Measurements from ENCODE around the gene P2RX7.

Gene P2RX7

DNA sequence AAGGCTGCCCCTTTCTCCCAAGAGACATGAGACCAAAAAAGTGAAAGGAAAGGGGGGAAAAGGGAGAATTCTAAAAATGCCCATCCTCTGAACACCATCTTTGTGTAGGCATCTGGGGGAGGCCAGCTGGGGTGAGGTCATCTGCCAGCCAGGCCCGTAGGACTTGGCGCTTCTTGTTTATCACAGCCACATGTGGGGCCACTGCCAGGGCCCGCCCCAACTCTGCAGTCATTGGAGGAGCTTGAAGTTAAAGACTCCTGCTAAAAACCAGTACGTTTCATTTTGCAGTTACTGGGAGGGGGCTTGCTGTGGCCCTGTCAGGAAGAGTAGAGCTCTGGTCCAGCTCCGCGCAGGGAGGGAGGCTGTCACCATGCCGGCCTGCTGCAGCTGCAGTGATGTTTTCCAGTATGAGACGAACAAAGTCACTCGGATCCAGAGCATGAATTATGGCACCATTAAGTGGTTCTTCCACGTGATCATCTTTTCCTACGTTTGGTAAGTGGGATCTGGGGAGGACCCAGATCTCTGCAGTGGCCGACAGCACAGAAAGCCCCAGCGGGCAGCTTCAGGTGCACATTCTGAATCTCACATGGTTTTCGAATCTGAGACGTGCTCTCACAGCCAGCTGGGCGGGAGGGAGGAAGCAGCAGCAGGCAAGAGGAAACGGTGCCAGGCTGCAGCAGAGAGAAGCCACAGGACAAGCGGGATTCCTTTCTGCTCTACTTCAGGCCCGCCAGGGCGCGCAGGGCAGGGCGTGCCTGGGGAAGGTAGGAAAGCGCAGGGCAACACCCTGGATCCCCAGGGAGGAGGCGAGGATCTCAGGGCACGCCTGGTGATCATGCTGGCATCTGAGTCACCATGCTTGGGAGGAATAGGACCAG is at the start of gene P2RX7:
Gene P2RX7, plus strand, starts transcription at position 276 of the 881 bp plus-strand sequence. Its CDS starts 95 bp downstream, at position 371.
- DNase-seq (ENCODE audit: low read depth in 1 of 2, low spot score in 1 of 2): no peak

GRCh38 chr12:121084229-121084628 is 48.4 kb upstream of the P2RX7 start:
- no peak for DNase-seq (ENCODE audit: low read depth in 1 of 2, low spot score in 1 of 2)

- no peak for DNase-seq (ENCODE audit: low read depth in 1 of 2, low spot score in 1 of 2)
Measured at GRCh38 chr12:121085069-121085468, 47.6 kb upstream of the P2RX7 start.

DNA sequence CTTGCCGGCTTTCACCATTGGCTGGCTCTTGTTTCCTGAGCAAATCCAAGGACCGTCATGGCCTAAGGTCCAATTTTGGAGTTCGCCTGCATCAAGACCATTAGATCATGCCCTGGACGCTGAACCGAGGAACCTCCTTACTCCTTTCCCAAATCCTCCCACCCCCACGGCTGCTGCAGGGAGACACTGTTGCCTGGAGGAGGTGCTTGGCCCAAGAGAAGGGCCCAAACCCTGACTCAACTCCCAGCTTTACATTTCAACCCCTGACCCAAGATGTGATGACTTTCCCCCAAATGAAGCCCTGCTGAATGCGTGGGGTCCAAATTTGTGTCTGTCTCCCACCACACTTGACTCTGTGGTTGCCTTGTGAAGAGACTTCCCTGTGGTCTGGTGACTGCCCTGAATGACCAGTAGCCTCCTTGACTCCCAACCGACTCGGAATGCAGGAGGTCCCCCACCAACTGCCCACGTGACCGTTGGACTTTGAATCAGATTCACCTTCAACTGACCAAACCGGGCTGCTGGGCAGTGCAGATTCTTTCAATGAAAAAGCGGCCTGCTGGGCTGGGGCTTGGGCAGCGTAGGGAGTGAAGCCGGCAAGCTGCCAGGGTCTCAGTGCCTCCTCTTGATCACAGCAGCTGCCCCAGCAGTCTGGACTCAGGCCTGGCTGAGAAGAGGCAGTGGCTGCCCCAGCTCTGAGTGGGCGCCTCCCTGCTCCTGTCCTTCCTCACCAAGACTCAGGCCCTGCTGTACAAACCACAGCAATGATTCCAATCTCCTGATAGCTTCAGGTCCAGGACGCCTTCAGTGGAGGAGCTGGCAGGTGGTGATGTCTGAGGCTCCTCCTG is 46.9 kb upstream of the P2RX7 start:
- DNase-seq (ENCODE audit: low read depth in 1 of 2, low spot score in 1 of 2): no peak

GRCh38 chr12:121086781-121087295 is 45.8 kb upstream of the P2RX7 start:
- DNase-seq (ENCODE audit: low read depth in 1 of 2, low spot score in 1 of 2): no peak

GRCh38 chr12:121087467-121088194 is 45.0 kb upstream of the P2RX7 start:
- no peak for DNase-seq (ENCODE audit: low read depth in 1 of 2, low spot score in 1 of 2)

- DNase-seq (ENCODE audit: low read depth in 1 of 2, low spot score in 1 of 2): no peak
Measured at GRCh38 chr12:121088195-121088585, 44.5 kb upstream of the P2RX7 start.

DNA sequence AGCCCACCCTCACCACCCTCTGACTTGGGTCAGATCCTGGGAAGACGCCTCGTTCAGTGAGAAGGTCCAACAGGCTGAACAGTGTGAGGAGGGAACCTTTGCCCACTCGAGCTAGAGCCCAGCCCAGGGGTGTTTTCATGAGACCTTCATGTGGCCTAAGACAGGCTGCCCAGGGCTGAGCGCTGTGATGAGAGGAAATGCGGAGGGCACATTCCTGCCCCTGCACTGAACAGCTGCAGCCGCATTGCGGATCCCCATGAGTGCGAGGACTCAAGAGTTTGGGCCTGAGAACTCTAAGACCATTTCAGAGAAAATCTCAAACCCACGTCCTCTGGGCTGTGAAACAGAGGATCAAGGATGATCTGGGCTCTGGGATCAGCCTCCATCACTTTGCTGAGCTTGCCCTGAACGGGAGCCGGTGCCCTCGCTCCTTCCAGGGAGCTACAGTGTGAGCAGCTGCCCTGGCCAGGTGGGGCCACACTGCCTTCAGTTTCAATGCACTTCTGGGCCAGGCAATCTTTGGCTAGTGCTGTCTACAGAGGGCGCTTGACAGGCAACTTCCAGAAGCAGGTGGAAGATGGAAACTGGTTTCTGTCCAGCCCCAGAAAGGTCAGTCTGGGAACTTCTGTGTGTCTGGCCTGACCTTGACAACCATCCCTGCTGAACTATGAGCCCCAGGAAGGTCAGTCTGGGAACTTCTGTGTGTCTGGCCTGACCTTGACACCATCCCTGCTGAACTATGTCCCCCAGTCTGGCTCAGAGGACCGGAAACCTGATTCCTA is 43.5 kb upstream of the P2RX7 start:
- DNase-seq (ENCODE audit: low read depth in 1 of 2, low spot score in 1 of 2): no peak

DNA sequence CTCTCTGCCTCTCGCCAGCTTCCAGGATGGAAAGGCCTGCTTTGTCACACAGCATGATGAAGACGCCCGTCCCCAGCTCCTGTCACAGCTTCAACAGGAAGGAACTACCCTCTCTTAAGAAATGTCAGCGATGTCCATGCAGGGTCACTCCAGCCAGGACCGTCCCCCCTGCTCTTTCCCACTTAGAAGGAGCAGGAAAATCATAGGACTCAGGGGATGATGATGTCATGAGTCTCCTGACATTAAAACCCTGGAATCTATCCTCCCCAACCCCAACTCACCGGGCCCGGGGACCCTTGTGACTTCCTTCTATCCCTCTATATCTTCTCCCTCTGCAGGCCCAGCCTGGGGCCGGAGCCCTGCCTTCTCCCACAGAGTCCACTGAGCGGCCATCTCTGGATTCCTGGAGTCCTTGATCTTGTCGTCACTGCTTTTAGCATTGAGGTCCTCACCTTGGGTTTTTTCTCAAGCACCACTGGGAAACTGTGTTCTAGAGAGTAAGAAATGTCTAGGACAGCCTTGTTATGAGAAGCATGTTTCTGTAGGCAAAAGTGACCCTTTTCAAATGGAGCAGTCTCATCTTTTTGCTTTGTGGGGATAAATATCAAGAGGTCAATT is 42.8 kb upstream of the P2RX7 start:
- no peak for DNase-seq (ENCODE audit: low read depth in 1 of 2, low spot score in 1 of 2)

GRCh38 chr12:121090586-121091514 is 41.8 kb upstream of the P2RX7 start:
- no peak for DNase-seq (ENCODE audit: low read depth in 1 of 2, low spot score in 1 of 2)

DNA sequence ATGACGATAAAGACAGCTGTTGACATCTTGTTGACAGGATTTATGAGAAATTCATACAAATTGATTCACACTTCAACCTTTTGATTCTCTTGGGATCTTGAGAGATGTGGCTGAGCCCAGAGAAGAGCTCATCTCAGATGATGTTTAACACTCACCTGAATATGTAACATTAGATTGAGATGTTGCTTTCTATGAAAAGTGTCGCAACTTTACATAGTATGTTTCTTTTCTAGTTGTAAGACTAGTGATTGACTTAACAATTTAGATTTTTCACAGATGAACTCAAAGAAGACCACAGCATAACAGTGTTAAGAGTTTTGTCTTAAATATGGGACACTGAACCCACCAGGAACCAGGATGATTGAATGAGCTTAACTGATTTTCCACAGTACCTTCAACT is 40.6 kb upstream of the P2RX7 start:
- DNase-seq (ENCODE audit: low read depth in 1 of 2, low spot score in 1 of 2): no peak

DNA sequence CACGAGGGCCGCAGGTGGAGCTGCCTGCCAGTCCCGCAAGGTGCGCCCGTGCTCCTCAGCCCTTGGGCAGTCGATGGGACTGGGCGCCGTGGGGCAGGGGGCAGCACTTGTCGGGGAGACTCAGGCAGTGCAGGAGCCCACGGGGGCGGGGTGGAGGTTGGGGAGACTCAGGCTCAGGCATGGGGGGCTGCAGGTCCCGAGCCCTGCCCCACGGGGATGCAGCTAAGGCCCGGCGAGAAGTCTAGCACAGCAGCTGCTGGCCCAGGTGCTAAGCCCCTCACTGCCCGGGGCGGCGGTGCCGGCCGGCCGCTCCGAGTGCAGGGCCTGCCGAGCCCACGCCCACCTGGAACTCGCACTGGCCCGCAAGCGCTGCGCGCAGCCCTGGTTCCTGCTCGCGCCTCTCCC is 39.2 kb upstream of the P2RX7 start:
- no peak for DNase-seq (ENCODE audit: low read depth in 1 of 2, low spot score in 1 of 2)

DNA sequence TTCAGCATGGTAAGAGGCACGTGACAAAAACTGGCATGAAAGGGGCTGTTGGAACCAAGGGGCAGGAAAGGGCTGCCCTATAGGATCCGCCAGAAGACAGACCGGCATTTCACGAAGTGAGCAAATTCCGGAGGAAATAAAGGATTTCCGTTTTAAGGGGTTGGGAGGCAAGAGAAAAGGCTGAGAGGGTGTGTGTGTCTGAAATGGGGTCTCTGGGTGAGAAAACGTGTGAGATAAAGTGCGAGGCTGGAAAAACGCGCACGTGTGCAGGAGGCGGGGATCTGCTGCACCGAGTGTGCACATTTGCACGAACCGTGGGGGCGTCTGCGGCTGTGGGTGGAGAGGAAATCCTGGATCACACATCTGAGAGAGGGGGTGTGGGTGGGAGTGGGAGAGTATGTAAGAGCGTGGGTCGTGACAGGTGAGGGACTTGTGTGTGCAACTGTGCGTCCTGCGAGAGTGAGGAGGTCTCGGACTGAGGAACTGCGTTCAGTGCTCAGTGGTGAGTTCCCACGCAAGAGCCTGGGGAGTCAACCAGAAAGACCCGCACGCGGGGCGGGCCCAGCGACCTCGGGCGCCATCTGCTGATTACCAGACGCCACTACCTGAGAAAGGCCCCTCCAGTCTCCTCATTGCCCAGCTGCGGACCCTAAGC is 37.0 kb upstream of the P2RX7 start:
- DNase-seq (ENCODE audit: low read depth in 1 of 2, low spot score in 1 of 2): peak; percentile 63 to 64

DNA sequence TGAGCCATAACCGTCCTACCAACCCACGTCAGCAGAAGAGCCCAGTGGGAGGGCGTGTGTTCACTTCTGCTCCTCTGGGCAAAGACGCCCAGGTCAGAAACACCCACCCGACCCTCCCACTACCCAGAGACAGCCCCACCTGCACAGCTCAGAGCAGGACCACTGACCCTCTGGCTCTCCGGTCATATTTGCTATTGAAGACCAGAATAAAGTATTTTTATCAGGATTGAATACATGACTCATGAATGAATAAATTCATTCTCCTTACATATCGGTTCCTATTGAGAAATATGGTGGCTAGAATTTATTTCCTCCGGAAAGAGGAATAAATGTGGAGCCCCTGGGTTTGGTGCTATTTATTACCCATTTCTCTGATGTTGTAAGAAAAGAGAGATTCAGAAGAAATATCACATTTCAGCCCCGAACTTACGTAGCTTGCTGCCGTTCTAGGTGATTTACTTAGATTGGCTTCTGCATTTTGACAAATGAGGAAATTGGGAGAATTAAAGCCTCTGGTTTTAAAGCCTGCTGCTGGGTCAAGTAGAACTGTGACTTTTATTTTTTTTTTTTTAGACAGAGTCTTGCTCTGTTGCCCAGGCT is 36.4 kb upstream of the P2RX7 start:
- DNase-seq (ENCODE audit: low read depth in 1 of 2, low spot score in 1 of 2): no peak

GRCh38 chr12:121099779-121100178 is 32.9 kb upstream of the P2RX7 start:
- no peak for DNase-seq (ENCODE audit: low read depth in 1 of 2, low spot score in 1 of 2)

DNA sequence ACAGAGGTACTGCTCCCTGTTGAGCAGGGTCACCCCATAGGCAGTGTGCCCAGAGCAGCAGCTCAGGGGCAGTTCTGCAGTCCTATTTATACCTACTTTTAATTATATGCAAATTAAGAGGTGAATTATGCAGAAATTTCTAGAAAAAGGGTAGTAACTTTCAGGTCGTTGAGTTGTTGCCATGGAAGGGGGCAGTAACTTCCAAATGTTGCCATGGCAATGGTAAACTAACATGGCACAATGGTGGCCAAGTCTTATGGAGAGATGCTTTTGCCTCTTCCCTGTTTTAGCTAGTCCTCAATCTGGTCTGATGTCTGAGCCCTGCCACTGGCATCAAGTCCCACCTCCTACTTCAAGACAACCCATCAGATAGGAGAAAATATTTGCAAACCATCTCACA is 30.4 kb upstream of the P2RX7 start:
- no peak for DNase-seq (ENCODE audit: low read depth in 1 of 2, low spot score in 1 of 2)

GRCh38 chr12:121107681-121108080 is 25.0 kb upstream of the P2RX7 start:
- no peak for DNase-seq (ENCODE audit: low read depth in 1 of 2, low spot score in 1 of 2)

GRCh38 chr12:121108492-121108891 is 24.2 kb upstream of the P2RX7 start:
- no peak for DNase-seq (ENCODE audit: low read depth in 1 of 2, low spot score in 1 of 2)

Measured in stimulated activated CD4-positive, alpha-beta T cell treated with anti-CD3 and anti-CD28 coated beads, Interleukin-15, amount 100 ng/mL, for 1 hour (primary cell).